Measurements from ENCODE around the gene RABGAP1L.

Gene RABGAP1L

GRCh38 chr1:174273776-174274175, 114.5 kb downstream of the RABGAP1L start:
- DNase-seq (ENCODE audit: extremely low read depth, low read depth), result no peak
- H3K4me3 ChIP-seq (replicated peaks; ENCODE audit: low read depth, low read length), result no peak overlapping the region
- TF ChIP-seq, protein P1, sequence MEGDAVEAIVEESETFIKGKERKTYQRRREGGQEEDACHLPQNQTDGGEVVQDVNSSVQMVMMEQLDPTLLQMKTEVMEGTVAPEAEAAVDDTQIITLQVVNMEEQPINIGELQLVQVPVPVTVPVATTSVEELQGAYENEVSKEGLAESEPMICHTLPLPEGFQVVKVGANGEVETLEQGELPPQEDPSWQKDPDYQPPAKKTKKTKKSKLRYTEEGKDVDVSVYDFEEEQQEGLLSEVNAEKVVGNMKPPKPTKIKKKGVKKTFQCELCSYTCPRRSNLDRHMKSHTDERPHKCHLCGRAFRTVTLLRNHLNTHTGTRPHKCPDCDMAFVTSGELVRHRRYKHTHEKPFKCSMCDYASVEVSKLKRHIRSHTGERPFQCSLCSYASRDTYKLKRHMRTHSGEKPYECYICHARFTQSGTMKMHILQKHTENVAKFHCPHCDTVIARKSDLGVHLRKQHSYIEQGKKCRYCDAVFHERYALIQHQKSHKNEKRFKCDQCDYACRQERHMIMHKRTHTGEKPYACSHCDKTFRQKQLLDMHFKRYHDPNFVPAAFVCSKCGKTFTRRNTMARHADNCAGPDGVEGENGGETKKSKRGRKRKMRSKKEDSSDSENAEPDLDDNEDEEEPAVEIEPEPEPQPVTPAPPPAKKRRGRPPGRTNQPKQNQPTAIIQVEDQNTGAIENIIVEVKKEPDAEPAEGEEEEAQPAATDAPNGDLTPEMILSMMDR (IDR thresholded peaks at IDR 0.05; ENCODE audit: low read depth, low read length, missing control alignments), result no peak

- no peak overlapping the region for H3K4me3 ChIP-seq (replicated peaks; ENCODE audit: low read depth, low read length)
- TF ChIP-seq, protein P1 (IDR thresholded peaks at IDR 0.05; ENCODE audit: low read depth, low read length, missing control alignments), result no peak
- no peak for DNase-seq (ENCODE audit: extremely low read depth, low read depth)
Measured at GRCh38 chr1:174274452-174274851, 115.1 kb downstream of the RABGAP1L start.

- TF ChIP-seq, protein P1 (IDR thresholded peaks at IDR 0.05; ENCODE audit: low read depth, low read length, missing control alignments), result no peak
- no peak overlapping the region for H3K4me3 ChIP-seq (replicated peaks; ENCODE audit: low read depth, low read length)
- no peak for DNase-seq (ENCODE audit: extremely low read depth, low read depth)
Measured at GRCh38 chr1:174274884-174275283, 115.6 kb downstream of the RABGAP1L start.

DNA sequence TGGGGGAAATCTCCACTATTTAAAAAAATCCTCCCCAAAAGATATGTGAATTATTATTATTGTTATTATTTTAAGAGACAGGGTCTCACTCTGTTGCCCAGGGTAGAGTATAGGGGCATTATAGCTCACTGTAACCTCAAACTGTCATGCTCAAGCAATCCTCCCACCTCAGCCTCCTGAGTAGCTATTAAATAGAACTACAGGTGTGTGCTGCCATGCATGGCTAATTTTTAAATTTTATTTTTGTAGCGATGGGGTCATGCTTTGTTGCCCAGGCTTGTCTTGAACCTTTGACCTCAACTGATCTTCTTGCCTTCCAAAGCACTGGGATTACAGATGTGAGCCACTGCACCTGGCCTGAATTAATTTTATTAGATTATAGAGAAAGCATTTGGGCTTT, 116.8 kb downstream of the RABGAP1L start:
- TF ChIP-seq, protein P1 (IDR thresholded peaks at IDR 0.05; ENCODE audit: low read depth, low read length, missing control alignments), result no peak
- no peak overlapping the region for H3K4me3 ChIP-seq (replicated peaks; ENCODE audit: low read depth, low read length)
- no peak for DNase-seq (ENCODE audit: extremely low read depth, low read depth)

DNA sequence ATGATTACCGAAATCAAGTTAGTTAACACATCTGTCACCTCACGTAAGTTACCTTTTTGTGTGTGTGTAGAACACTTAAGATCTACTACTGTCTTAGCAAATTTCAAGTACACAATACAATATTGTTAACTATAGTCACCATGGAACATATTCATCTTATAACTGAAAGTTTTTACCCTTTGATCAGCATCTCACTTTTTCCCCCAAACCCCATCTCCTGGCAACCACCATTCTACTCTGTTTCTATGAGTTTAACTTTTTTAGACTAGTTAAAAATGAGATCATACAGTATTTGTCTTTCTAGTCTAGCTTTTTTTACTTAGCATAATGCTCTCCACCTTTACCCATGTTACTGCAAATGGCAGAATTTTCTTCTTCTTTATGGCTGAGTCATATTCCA, 124.7 kb downstream of the RABGAP1L start:
- TF ChIP-seq, protein P1 (IDR thresholded peaks at IDR 0.05; ENCODE audit: low read depth, low read length, missing control alignments), result no peak
- no peak overlapping the region for H3K4me3 ChIP-seq (replicated peaks; ENCODE audit: low read depth, low read length)
- DNase-seq (ENCODE audit: extremely low read depth, low read depth), result no peak

- no peak for DNase-seq (ENCODE audit: extremely low read depth, low read depth)
Measured at GRCh38 chr1:174286042-174286441, 126.7 kb downstream of the RABGAP1L start.

More at GRCh38 chr1:174286042-174286441, 126.7 kb downstream of the RABGAP1L start:
- TF ChIP-seq, protein P1 (IDR thresholded peaks at IDR 0.05; ENCODE audit: low read depth, low read length, missing control alignments), result no peak
- no peak overlapping the region for H3K4me3 ChIP-seq (replicated peaks; ENCODE audit: low read depth, low read length)

Measured in HFF-Myc (cell line).